ENCODE data around the gene COG4.

Gene COG4

DNA sequence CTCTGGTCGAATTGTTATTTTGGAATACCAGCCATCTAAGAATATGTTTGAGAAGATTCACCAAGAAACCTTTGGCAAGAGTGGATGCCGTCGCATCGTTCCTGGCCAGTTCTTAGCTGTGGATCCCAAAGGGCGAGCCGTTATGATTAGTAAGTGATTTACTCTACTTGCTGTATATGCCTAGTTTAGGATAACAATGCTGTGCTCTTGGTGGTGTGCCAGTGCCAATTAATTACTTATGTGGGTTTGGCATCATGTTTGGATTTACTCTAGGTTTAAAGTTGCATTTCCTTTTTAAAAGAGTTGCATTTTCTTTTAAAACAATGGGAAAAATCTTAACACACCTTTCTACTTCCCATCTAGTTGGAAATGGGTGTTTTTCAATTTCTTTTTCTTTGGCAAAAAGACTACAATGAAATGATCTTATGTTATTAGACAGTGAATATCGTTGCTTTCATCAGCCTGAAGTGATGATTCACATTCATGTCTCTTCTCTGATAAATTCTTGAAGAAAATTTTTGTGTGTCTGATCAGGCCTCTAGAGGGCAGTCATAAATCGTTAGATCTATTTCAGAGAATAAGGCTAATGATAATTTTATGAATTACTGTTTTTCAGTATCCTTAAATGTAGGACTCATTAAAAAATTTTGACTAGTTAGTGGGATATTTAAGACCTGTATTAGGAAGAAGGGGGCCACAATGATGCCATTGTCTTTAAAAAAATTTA is 5.9 kb upstream of the COG4 start:
- H3K27ac ChIP-seq = peak overlapping the region in 2 of 21 experiments; percentile 4 to 32
- H3K4me3 ChIP-seq = no peak overlapping the region

DNA sequence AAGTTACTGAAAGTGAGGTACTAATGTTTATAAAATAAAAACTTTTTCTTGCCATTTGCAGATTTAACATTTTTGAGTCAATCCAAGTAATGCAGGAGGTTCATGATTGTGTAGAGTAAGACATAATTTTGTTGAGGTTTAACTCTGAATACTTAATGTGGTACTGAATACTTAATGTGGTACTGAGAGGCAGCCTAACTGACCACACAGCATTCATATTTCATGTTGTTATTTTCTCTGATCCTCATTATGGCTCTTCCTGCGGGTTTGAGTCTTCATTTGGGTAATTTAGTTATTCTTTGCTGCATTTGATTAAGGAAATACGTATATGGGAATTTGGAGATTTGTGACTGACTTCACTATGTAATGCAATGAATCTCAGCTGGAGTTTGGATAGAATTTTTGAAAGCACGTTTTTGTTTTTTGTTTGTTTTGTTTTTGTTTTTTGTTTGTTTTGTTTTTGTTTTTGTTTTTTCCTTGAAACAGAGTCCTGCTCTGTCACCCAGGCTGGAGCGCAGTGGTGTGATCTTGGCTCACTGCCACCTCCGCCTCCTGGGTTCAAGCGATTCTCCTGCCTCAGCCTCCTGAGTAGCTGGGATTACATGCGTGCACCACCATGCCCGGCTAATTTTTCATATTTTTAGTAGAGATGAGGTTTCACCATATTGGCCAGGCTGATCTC is 4.1 kb upstream of the COG4 start:
- peak overlapping the region in 1 of 21 experiments; percentile 19 for H3K27ac ChIP-seq
- no peak overlapping the region for H3K4me3 ChIP-seq

DNA sequence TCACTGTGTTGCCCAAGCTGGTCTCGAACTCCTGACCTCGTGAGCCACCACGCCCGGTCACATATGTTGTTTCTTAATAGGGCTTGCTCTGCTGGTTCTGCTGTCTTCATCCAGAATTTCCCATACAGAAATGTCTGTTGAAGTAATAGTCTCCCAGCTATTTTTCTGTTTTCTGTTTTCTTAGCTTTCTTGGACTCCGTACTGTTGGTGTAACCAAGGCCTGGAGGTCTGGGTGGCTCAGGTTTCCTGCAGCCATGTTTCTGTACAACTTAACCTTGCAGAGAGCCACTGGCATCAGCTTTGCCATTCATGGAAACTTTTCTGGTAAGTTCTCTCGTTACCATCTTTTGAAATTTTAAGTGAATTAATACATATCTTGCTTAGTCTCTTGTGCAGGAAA is 3.0 kb upstream of the COG4 start:
- H3K4me3 ChIP-seq = no peak overlapping the region
- H3K27ac ChIP-seq = peak overlapping the region in 1 of 21 experiments; percentile 19

DNA sequence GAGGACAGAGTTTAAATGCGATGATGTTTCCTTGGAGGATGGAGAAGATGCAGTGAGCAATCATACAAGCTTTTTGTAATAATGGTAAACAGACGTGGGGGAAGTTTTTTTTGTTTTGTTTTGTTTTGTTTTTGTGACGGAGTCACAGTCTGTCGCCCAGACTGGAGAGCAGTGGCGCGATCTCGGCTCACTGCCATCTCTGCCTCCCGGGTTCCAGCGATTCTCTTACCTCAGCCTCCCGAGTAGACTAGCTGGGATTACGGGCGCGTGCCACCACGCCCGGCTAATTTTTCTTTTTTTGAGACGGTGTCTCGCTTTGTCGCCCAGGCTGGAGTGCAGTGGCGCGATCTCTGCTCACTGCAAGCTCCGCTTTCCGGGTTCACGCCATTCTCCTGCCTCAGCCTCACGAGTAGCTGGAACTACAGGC is 1.1 kb upstream of the COG4 start:
- H3K27ac ChIP-seq = peak overlapping the region in 20 of 21 experiments; percentile 78 to 94 (median 92)

DNA sequence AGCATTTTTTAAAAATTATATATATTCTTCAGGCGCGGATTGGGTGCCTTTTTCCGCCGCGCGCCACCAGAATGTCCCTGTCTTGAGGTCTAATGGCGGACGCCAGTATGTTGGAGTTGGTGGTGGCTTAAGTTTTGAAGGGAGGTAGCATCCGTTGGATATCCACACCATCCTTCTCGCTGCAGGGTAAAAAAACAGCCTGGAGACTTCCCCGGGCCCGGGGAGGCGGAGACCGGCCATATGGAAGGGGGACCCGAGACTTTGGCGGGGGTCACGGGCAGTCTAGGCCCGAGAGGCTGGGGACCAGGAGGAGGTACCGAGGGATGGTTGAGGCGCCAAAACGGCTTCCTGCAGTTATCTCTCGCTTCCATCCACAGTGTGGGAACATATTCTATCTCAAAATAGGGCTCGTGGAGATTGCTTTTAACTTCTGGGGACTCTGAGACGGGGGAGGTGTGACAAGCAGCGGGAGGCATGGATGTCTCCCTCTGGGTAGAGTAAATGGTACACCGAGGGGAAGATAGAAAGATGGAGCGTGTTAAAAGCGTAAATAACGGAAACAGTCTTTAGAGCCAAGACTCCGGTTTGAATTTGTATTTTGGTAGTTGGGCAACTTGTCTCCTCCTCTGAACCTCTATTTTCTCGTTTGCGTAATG is 517 bp upstream of the COG4 start, which contains the start of gene SF3B3:
TSS of gene SF3B3 (plus strand) at position 74 of the 656 bp plus-strand sequence. CDS start 2,841 bp downstream, outside the sequence.
- Histone ChIP-seq H3K4me3 (peak within 1 kb of the TSS; percentile 68 to 95 (median 89)), H3K27ac (peak within 1 kb of the TSS; percentile 78 to 94 (median 91))

More for the DNA sequence above, 1.1 kb upstream of the COG4 start:
- H3K4me3 ChIP-seq = peak overlapping the region; percentile 68 to 95 (median 89)

GRCh38 chr16:70522216-70523075 is 908 bp downstream of the COG4 start:
- H3K4me3 ChIP-seq = peak overlapping the region; percentile 68 to 95 (median 89)
- peak overlapping the region in 20 of 21 experiments; percentile 78 to 94 (median 92) for H3K27ac ChIP-seq

GRCh38 chr16:70520612-70521297 is 2.6 kb downstream of the COG4 start:
- H3K4me3 ChIP-seq = no peak overlapping the region
- peak overlapping the region in 7 of 21 experiments; percentile 17 to 69 (median 49) for H3K27ac ChIP-seq

- H3K4me3 ChIP-seq = no peak overlapping the region
- H3K27ac ChIP-seq = no peak overlapping the region
Measured at GRCh38 chr16:70512456-70512855, 10.9 kb downstream of the COG4 start.

DNA sequence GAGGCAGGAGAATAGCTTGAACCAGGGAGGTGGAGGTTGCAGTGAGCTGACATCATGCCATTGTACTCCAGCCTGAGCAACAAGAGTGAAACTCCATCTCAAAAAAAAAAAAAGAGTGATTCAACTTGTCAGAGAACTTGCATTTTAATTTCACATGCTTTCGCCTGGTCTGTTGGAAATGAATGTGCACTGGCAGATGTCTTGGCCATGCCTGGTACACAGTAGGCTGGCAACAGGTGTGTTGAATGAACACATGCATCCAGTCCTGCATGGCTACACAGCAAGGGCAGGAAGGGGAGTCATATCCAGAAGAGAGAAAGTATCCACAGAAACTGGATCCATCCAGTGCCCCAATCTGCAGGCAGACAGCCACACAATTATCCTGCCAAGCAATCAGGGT is 11.5 kb downstream of the COG4 start:
- Histone ChIP-seq H3K4me3 (no peak overlapping the region), H3K27ac (no peak overlapping the region)

DNA sequence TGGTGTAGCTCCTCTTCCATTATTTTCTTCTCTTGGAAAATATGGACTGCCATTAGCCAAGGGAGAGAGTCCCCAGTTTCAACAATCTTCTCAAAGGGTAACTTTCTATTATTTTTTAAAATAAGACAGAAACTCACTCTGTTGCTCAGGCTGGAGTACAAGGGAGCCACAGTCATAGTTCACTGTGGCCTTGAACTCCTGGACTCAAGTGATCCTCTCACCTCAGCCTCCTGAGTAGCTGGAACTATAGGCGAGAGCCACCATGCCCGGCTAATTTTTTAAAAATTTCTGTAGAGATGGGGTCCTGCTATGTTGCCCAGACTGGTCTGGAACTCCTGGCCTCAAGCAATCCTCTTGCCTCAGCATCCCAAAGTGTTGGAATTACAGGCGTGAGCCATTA is 13.1 kb downstream of the COG4 start:
- no peak overlapping the region for H3K27ac ChIP-seq

GRCh38 chr16:70508752-70509151 is 14.6 kb downstream of the COG4 start:
- Histone ChIP-seq H3K4me3 (no peak overlapping the region), H3K27ac (peak overlapping the region in 2 of 21 experiments; percentile 38 to 50)

More for the DNA sequence above, 13.1 kb downstream of the COG4 start:
- no peak overlapping the region for H3K4me3 ChIP-seq

GRCh38 chr16:70496513-70496912 is 26.8 kb downstream of the COG4 start:
- Histone ChIP-seq H3K27ac (no peak overlapping the region), H3K4me3 (no peak overlapping the region)

GRCh38 chr16:70495425-70496182 is 27.8 kb downstream of the COG4 start:
- H3K4me3 ChIP-seq = no peak overlapping the region
- H3K27ac ChIP-seq = no peak overlapping the region

GRCh38 chr16:70494777-70495176 is 28.6 kb downstream of the COG4 start:
- H3K27ac ChIP-seq = no peak overlapping the region
- H3K4me3 ChIP-seq = no peak overlapping the region

DNA sequence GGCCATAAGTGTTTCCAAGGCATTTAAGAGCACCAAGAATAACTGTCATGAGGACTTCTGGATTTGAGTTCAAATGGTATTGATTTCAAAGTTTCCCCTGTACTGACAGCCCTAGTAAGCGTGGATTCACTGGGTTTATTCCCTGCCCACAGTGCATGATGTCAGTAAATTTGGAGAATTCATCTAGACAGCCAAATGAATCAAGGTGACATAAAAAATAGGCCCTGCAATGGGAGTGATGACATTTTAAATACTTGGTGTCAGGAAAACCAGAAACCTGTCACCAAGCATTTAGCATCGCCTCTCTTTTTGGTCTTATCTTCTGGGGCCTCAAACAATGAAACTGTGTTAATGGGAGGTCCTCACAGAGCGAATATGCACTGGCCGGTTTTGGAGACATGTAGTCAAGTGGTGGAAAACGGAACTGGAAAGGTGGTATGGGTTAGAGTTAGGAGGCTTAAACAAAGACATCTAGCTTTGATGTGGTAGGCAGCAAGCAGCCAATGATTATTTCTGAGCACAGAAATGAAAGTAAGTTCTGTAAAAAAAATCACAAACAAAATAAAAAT is 29.1 kb downstream of the COG4 start:
- Histone ChIP-seq H3K27ac (no peak overlapping the region), H3K4me3 (no peak overlapping the region)

GRCh38 chr16:70493802-70494201 is 29.6 kb downstream of the COG4 start:
- Histone ChIP-seq H3K27ac (no peak overlapping the region), H3K4me3 (no peak overlapping the region)

DNA sequence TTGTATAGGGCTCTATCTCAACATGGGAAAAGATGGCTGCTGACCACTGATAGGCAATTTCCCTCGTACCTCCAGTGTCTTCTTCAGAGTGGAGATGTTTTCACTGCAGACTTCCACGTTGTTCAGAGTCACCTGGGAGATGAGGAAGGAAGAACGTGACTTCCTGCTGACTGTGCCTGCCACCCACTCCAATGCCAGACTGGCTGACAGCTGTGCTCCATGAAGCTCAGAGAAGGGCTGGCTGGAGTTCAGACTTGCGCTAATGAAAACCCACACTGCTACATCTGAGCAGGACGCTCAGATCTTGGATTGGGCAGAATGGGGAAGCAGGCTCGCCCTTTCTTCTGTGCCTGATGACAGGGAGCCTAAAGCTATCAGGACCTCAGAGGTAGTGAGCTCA is 33.1 kb downstream of the COG4 start:
- H3K27ac ChIP-seq = no peak overlapping the region
- no peak overlapping the region for H3K4me3 ChIP-seq

- Histone ChIP-seq H3K27ac (no peak overlapping the region), H3K4me3 (no peak overlapping the region)
Measured at GRCh38 chr16:70484867-70485266, 38.5 kb downstream of the COG4 start.
